ENCODE measurements around the gene CD84. TPM values are rescaled to one million over a fixed set of nuclear protein-coding genes. Genes with fewer than 3 reads are reported as not detected.

Gene CD84
- total RNA-seq, 3 donors from 2014 or later, result 3.8 to 7.3 (median 6.6) TPM

GRCh38 chr1:160608514-160608913 lies 29.2 kb upstream of the CD84 start:
- Histone ChIP-seq H3K4me1 (ENCODE audit: low read depth) (no peaks in the 10 kb centered on the region), H3K4me3 (no peak overlapping the region), H3K9me3 (no peaks in the 10 kb centered on the region), H3K36me3 (ENCODE audit: low read depth) (no peaks in the 10 kb centered on the region)
- no peak for ATAC-seq
- no peak for DNase-seq
- intact Hi-C loops (cut with DNase I, micrococcal nuclease), result no loop called here
- TF ChIP-seq CTCF (IDR thresholded peaks at IDR 0.05), result no peak

GRCh38 chr1:160608057-160608456 lies 28.8 kb upstream of the CD84 start:
- Histone ChIP-seq H3K36me3 (ENCODE audit: low read depth) (no peaks in the 10 kb centered on the region), H3K4me1 (ENCODE audit: low read depth) (no peaks in the 10 kb centered on the region), H3K4me3 (no peak overlapping the region), H3K9me3 (no peaks in the 10 kb centered on the region)
- intact Hi-C loops (cut with DNase I, micrococcal nuclease), result no loop called here
- no peak for TF ChIP-seq CTCF (IDR thresholded peaks at IDR 0.05)
- no peak for DNase-seq
- no peak for ATAC-seq

GRCh38 chr1:160607672-160608032 lies 28.4 kb upstream of the CD84 start:
- TF ChIP-seq CTCF (IDR thresholded peaks at IDR 0.05), result no peak
- Histone ChIP-seq H3K36me3 (ENCODE audit: low read depth) (no peaks in the 10 kb centered on the region), H3K4me1 (ENCODE audit: low read depth) (no peaks in the 10 kb centered on the region), H3K9me3 (no peaks in the 10 kb centered on the region), H3K4me3 (no peak overlapping the region)
- DNase-seq (no peak), ATAC-seq (no peak)
- intact Hi-C loops (cut with DNase I, micrococcal nuclease), result loop anchor here in 1 of 2 donors (2.0 kb wide), 1 partner anchor 179 kb away; no protein-coding TSS in a partner anchor

- intact Hi-C loops (cut with DNase I, micrococcal nuclease), result loop anchor here in 1 of 2 donors (2.0 kb wide), 1 partner anchor 178 kb away; no protein-coding TSS in a partner anchor
- DNase-seq, result peak in 1 of 3 donors; percentile 70
- Histone ChIP-seq H3K4me1 (ENCODE audit: low read depth) (no peaks in the 10 kb centered on the region), H3K4me3 (no peak overlapping the region), H3K36me3 (ENCODE audit: low read depth) (no peaks in the 10 kb centered on the region), H3K9me3 (no peaks in the 10 kb centered on the region)
- peak; percentile 99 for ATAC-seq
- peak; percentile 41 for TF ChIP-seq CTCF (IDR thresholded peaks at IDR 0.05)
Observed at GRCh38 chr1:160607011-160607671, 27.8 kb upstream of the CD84 start.

GRCh38 chr1:160606611-160607010 lies 27.3 kb upstream of the CD84 start:
- intact Hi-C loops (cut with DNase I, micrococcal nuclease), result loop anchor here in 1 of 2 donors (2.0 kb wide), 1 partner anchor 178 kb away; no protein-coding TSS in a partner anchor
- no peaks in the 10 kb centered on the region for H3K4me1 ChIP-seq (ENCODE audit: low read depth)
- TF ChIP-seq CTCF (IDR thresholded peaks at IDR 0.05), result no peak
- ATAC-seq (no peak), DNase-seq (no peak)
- no peaks in the 10 kb centered on the region for H3K36me3 ChIP-seq (ENCODE audit: low read depth)
- H3K9me3 ChIP-seq, result peaks cover 2% of the 10 kb centered on the region
- H3K4me3 ChIP-seq, result no peak overlapping the region

All from mucosa of descending colon (tissue), 3 donors.